Nephron (organoid): ENCODE measurements around the gene NDUFS2.
A peak's percentile ranks its signal among the peaks of the same experiment; 100 is the strongest.

Experiments
- H3K27ac Mint-ChIP-seq, 3 experiments: 2 replicates each; pipeline ENCODE4 v1.8.0; 2020; ENCODE audit warnings: mixed read lengths in 3 of 3, mild to moderate bottlenecking in 2 of 3, moderate library complexity in 1 of 3
- H3K27me3 Mint-ChIP-seq: 2 replicates; pipeline ENCODE4 v1.8.0; 2021; ENCODE audit warnings: low read depth, mild to moderate bottlenecking, moderate library complexity, mixed read lengths
- H3K36me3 Mint-ChIP-seq: 2 replicates; pipeline ENCODE4 v1.8.0; 2020; ENCODE audit warnings: low read depth, mixed read lengths
- H3K4me1 Mint-ChIP-seq: 2 replicates; pipeline ENCODE4 v1.8.0; 2020; ENCODE audit warnings: mixed read lengths
- H3K4me3 Mint-ChIP-seq, 3 experiments: 2 replicates each; pipeline ENCODE4 v1.8.0; 2020; ENCODE audit warnings: mild to moderate bottlenecking in 3 of 3, mixed read lengths in 3 of 3, moderate library complexity in 2 of 3
- H3K9me3 Mint-ChIP-seq: 2 replicates; pipeline ENCODE4 v1.8.0; 2020; ENCODE audit warnings: mixed read lengths
- TF ChIP-seq, protein P1 (sequence below), 3 experiments: fragments of 200-600 bp; sonication (generic); IDR thresholded peaks; one replicate each; pipeline ENCODE4 v1.5.0; 2021; ENCODE audit warnings: antibody characterized with exemption in 3 of 3; ENCODE audit not compliant: unreplicated experiment in 3 of 3

NDUFS2 gene

GRCh38 chr1:161174911-161175310, 27.3 kb upstream of the NDUFS2 start:
- no peaks in the 10 kb centered on the region for H3K27me3 Mint-ChIP-seq
- H3K27ac Mint-ChIP-seq: no peak overlapping the region
- peaks cover 44% of the 10 kb centered on the region for H3K4me1 Mint-ChIP-seq
- TF ChIP-seq, protein P1, sequence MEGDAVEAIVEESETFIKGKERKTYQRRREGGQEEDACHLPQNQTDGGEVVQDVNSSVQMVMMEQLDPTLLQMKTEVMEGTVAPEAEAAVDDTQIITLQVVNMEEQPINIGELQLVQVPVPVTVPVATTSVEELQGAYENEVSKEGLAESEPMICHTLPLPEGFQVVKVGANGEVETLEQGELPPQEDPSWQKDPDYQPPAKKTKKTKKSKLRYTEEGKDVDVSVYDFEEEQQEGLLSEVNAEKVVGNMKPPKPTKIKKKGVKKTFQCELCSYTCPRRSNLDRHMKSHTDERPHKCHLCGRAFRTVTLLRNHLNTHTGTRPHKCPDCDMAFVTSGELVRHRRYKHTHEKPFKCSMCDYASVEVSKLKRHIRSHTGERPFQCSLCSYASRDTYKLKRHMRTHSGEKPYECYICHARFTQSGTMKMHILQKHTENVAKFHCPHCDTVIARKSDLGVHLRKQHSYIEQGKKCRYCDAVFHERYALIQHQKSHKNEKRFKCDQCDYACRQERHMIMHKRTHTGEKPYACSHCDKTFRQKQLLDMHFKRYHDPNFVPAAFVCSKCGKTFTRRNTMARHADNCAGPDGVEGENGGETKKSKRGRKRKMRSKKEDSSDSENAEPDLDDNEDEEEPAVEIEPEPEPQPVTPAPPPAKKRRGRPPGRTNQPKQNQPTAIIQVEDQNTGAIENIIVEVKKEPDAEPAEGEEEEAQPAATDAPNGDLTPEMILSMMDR (IDR thresholded peaks at IDR 0.05; ENCODE audit: unreplicated experiment in 3 of 3): no peak
- peaks cover 44% of the 10 kb centered on the region for H3K36me3 Mint-ChIP-seq
- H3K9me3 Mint-ChIP-seq: no peaks in the 10 kb centered on the region
- peak overlapping the region; percentile 53 to 100 (median 100) for H3K4me3 Mint-ChIP-seq

DNA sequence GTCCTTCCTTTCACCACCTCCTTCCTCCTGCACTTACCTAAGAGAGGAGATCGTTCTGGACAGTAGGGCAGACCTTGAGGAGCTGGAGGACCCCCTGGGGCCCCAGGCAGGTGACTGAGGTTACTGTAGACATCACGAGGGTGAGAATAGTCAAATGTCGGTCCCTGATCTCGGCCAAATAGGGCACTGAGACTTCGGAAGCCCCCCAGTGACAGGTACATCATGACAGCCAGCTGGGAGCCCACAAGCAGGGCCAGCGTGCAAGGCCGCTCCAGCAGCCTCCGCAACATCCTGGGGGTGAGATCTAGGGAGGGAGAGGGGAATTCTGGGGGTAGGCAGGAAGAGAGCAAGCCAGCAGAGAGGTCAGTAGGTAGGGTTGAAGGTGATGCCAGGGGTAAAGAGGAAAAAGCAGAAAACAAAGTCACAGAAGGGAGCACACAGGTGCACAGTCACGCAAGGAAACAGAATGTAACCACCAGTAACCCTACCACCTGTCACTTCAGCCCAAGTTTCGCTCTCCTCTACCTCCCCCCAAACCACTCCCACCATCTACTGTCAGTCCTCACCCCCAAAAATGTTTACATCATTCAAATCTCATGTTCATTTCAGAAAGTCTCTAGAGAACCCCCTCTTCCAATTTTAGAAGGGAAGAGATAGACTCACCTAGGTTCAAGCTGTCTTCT, 26.3 kb upstream of the NDUFS2 start:
- Mint-ChIP-seq H3K9me3 (no peaks in the 10 kb centered on the region), H3K4me1 (peaks cover 44% of the 10 kb centered on the region), H3K27me3 (no peaks in the 10 kb centered on the region), H3K4me3 (peak overlapping the region; percentile 98 to 100 (median 100)), H3K36me3 (peaks cover 43% of the 10 kb centered on the region), H3K27ac (peak overlapping the region in 1 of 3 experiments; percentile 99)
- TF ChIP-seq, protein P1 (IDR thresholded peaks at IDR 0.05; ENCODE audit: unreplicated experiment in 3 of 3): no peak

DNA sequence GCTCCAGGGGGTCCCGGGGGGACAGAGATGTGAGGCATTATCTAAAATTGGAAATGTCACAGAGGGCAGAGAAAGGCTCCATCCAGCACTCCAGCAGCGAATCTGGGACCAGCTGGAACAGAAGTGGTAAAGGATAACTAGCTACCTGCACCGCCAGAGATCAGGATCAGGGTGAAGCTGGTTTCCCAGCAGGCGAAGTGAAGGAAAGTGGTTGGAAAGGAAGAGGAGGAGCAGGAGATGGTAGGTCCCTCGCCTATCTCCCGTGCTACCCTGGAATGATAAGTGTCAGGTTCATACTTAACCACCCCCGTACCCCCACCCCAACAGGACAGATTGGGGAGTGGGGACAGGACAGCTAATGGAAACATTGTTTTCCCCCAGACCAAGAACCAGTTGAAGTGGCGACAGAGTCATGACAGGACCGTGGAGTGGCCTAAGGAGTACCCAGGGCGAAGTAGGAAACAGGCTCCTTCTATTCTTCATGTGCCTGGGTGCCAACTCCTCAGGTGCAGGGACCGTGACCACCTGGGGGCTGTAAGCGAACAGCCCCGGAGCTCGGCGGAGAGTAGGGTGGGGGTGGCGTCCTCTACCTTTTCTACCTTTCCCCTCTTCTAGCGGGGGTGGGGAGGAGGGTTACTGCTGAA, 25.6 kb upstream of the NDUFS2 start:
- H3K27me3 Mint-ChIP-seq: no peaks in the 10 kb centered on the region
- peak overlapping the region; percentile 81 to 99 (median 96) for H3K27ac Mint-ChIP-seq
- H3K4me1 Mint-ChIP-seq: peaks cover 44% of the 10 kb centered on the region
- H3K36me3 Mint-ChIP-seq: peaks cover 37% of the 10 kb centered on the region
- TF ChIP-seq, protein P1 (IDR thresholded peaks at IDR 0.05; ENCODE audit: unreplicated experiment in 3 of 3): no peak
- no peaks in the 10 kb centered on the region for H3K9me3 Mint-ChIP-seq
- H3K4me3 Mint-ChIP-seq: peak overlapping the region; percentile 98 to 100 (median 100)

DNA sequence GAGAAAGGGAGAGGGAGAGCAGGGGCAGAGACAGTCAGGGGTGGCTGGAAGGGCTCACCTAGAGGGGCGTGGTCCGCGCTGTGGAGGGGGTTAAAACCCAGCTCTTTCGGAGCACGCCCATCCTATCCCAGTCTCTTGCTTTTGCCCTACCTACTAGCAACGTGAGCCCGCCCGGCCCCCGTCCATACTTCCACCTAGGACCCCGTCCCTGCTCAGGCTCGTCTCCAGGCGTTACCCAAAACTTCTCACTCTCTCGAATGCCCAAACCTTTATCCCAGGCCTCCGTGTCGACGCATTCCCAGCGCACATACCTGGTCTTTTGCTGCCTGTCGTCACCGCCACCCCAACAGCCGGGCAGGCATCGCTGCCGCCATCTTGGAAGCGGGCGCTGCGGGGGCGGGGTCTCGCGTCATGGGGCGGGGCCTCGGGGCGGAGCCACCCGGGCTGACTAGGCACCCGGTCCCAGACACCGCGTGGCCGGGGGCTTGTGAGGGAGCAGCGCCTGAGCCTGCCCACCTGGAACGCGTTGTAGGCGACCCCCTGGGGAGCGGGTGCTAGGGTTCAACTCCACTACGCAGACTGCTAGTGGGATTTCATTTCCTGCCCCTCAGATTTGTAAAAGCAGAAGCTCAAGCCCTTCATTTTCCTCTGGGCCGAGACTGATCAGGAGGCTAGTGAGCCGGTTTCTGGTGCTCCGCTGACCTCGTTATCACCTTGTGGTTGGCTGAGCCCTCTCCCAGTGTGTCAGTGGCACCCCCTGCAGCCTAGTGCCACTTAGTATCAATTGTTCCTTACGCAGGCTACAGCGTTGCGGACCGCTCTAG, 24.8 kb upstream of the NDUFS2 start, which contains the start of gene B4GALT3:
Gene B4GALT3 (minus strand): TSS at position 396 of the 824 bp plus-strand sequence. CDS start 1,447 bp downstream, outside the sequence.
- Mint-ChIP-seq H3K27ac (peak within 1 kb of the TSS; percentile 81 to 99 (median 96)), H3K4me3 (peak within 1 kb of the TSS; percentile 98 to 100 (median 100)), H3K36me3 (peaks cover 31% of the 10 kb centered on the region), H3K9me3 (no peaks in the 10 kb centered on the region), H3K4me1 (peaks cover 44% of the 10 kb centered on the region), H3K27me3 (no peaks in the 10 kb centered on the region)
- TF ChIP-seq, protein P1 (IDR thresholded peaks at IDR 0.05; ENCODE audit: unreplicated experiment in 3 of 3): no peak

DNA sequence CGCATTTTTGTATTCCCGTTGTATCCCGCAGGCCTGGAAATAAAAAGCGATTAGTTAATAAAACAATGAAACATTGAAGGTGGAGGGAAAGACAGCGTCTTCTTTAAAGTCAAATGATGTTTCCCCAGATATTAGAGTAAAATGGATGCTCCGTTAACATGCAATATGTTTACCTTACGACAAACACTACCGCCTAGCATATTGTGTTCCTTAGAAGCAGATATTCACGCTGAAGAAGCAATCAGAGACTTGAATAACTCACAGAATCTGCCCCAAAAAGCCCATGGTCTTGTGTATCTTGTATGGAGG, 24.3 kb upstream of the NDUFS2 start:
- peak overlapping the region; percentile 81 to 99 (median 96) for H3K27ac Mint-ChIP-seq
- TF ChIP-seq, protein P1 (IDR thresholded peaks at IDR 0.05; ENCODE audit: unreplicated experiment in 3 of 3): no peak
- H3K9me3 Mint-ChIP-seq: no peaks in the 10 kb centered on the region
- H3K4me1 Mint-ChIP-seq: peaks cover 40% of the 10 kb centered on the region
- peak overlapping the region; percentile 98 to 100 (median 100) for H3K4me3 Mint-ChIP-seq
- H3K36me3 Mint-ChIP-seq: peaks cover 26% of the 10 kb centered on the region
- no peaks in the 10 kb centered on the region for H3K27me3 Mint-ChIP-seq
